Measurements from ENCODE around the gene GEMIN2. TPM values are rescaled to one million over a fixed set of nuclear protein-coding genes. Genes with fewer than 3 reads are reported as not detected.

The GEMIN2 gene
- total RNA-seq, 1 experiment from 2014 or later = 15.1 TPM

- ChIA-PET POLR2A (no interaction called here), CTCF (no interaction called here)
- peaks cover 32% of the 10 kb centered on the region for H3K36me3 ChIP-seq (ENCODE audit: control insufficient read depth, insufficient read depth, low read length)
- H3K4me3 ChIP-seq (ENCODE audit: low read depth in 2 of 2, low read length in 2 of 2) = no peak overlapping the region
- intact Hi-C loops (cut with micrococcal nuclease; ENCODE audit: unreplicated experiment) = no loop called here
- no TSS peak for BruUV-seq (replicated peaks)
- in situ Hi-C loops (cut with HindIII; ENCODE audit: low pct_unique_long_range_greater_than_20kb, low sequenced_read_pairs) = no loop called here
- no peaks in the 10 kb centered on the region for H3K9me3 ChIP-seq (ENCODE audit: control insufficient read depth, insufficient read depth, low read depth, low read length)
- TF ChIP-seq REST (IDR thresholded peaks at IDR 0.05; ENCODE audit: insufficient read depth in 1 of 2, low read depth in 2 of 2, low read length in 1 of 2) (no peak), SIN3A (IDR thresholded peaks at IDR 0.05; ENCODE audit: borderline replicate concordance, insufficient read depth, low read depth, low read length) (no peak), POLR2AphosphoS5 (IDR thresholded peaks at IDR 0.05; ENCODE audit: low read depth, low read length) (no peak), TCF7L2 (IDR thresholded peaks at IDR 0.05; ENCODE audit: low read depth, low read length) (no peak), CTCF (IDR thresholded peaks at IDR 0.05) (no peak)
- ATAC-seq (no peak), DNase-seq (ENCODE audit: low read depth, low spot score) (no peak)
- H3K4me1 ChIP-seq (ENCODE audit: control insufficient read depth, insufficient read depth, low read length) = no peaks in the 10 kb centered on the region; the same call in 1 of the 2 replicates
- no peaks in the 10 kb centered on the region for H3K27me3 ChIP-seq (ENCODE audit: control insufficient read depth, insufficient read depth, low read length)
- no peak overlapping the region for H3K27ac ChIP-seq (ENCODE audit: low read length)
Observed at GRCh38 chr14:39090548-39091111, 23.5 kb upstream of the GEMIN2 start.

- intact Hi-C loops (cut with micrococcal nuclease; ENCODE audit: unreplicated experiment) = no loop called here
- ChIA-PET CTCF (no interaction called here), POLR2A (no interaction called here)
- ATAC-seq (no peak), DNase-seq (ENCODE audit: low read depth, low spot score) (no peak)
- no peak for TF ChIP-seq POLR2AphosphoS5 (IDR thresholded peaks at IDR 0.05; ENCODE audit: low read depth, low read length)
- TF ChIP-seq TCF7L2 (IDR thresholded peaks at IDR 0.05; ENCODE audit: low read depth, low read length) = no peak
- no peak for TF ChIP-seq REST (IDR thresholded peaks at IDR 0.05; ENCODE audit: insufficient read depth in 1 of 2, low read depth in 2 of 2, low read length in 1 of 2)
- no peak for TF ChIP-seq CTCF (IDR thresholded peaks at IDR 0.05)
- TF ChIP-seq SIN3A (IDR thresholded peaks at IDR 0.05; ENCODE audit: borderline replicate concordance, insufficient read depth, low read depth, low read length) = no peak
- Histone ChIP-seq H3K4me3 (ENCODE audit: low read depth in 2 of 2, low read length in 2 of 2) (no peak overlapping the region), H3K27me3 (ENCODE audit: control insufficient read depth, insufficient read depth, low read length) (no peaks in the 10 kb centered on the region), H3K36me3 (ENCODE audit: control insufficient read depth, insufficient read depth, low read length) (peaks cover 29% of the 10 kb centered on the region), H3K9me3 (ENCODE audit: control insufficient read depth, insufficient read depth, low read depth, low read length) (no peaks in the 10 kb centered on the region), H3K4me1 (ENCODE audit: control insufficient read depth, insufficient read depth, low read length) (no peaks in the 10 kb centered on the region; the same call in 1 of the 2 replicates), H3K27ac (ENCODE audit: low read length) (no peak overlapping the region)
- in situ Hi-C loops (cut with HindIII; ENCODE audit: low pct_unique_long_range_greater_than_20kb, low sequenced_read_pairs) = no loop called here
- BruUV-seq (replicated peaks) = TSS peak; percentile 41
Observed at GRCh38 chr14:39091716-39092115, 22.4 kb upstream of the GEMIN2 start.
